ENCODE measurements around the gene LRRC23.

Gene LRRC23

GRCh38 chr12:6935371-6936193 lies 31.0 kb downstream of the LRRC23 start:
- whole genome bisulfite sequencing, result 86% methylated on average over 14 of the region's 14 CpGs

GRCh38 chr12:6936194-6936635 lies 31.6 kb downstream of the LRRC23 start:
- H3K4ac ChIP-seq (ENCODE audit: low read depth in 1 of 2, low read length in 2 of 2), result no peak overlapping the region
- no peak overlapping the region for H2BK12ac ChIP-seq (ENCODE audit: low read length in 2 of 2)
- no peak overlapping the region for H3K4me2 ChIP-seq (ENCODE audit: low read length, poor library complexity, severe bottlenecking)
- WGBS, result 96% methylated on average over 3 of the region's 3 CpGs
- no peak overlapping the region for H3K23ac ChIP-seq (ENCODE audit: low read length in 2 of 2)
- H3K9ac ChIP-seq (ENCODE audit: low read length), result peak overlapping the region; percentile 68
- H3K27me3 ChIP-seq (ENCODE audit: control insufficient read depth in 1 of 2, insufficient read depth in 1 of 2, low read length in 2 of 2), result no peaks in the 10 kb centered on the region
- H2BK5ac ChIP-seq (ENCODE audit: low read depth, low read length, poor library complexity, severe bottlenecking), result no peak overlapping the region
- H3K36me3 ChIP-seq (ENCODE audit: control insufficient read depth in 1 of 2, insufficient read depth in 2 of 2, low read depth in 1 of 2, low read length in 2 of 2), result peaks cover 64 to 78% of the 10 kb centered on the region in 2 experiments
- H3K9me3 ChIP-seq (ENCODE audit: control insufficient read depth, low read length), result no peaks in the 10 kb centered on the region
- no peak for DNase-seq
- H3K4me1 ChIP-seq (ENCODE audit: control insufficient read depth, insufficient read depth, low read depth, low read length), result peaks cover 33% of the 10 kb centered on the region
- no peak overlapping the region for H4K91ac ChIP-seq (ENCODE audit: low read length)
- H3K79me1 ChIP-seq (replicated peaks; ENCODE audit: low read length, poor library complexity, severe bottlenecking), result peaks cover 9% of the 10 kb centered on the region
- no peak overlapping the region for H2AK5ac ChIP-seq (ENCODE audit: low read length, severe bottlenecking)
- H3K4me3 ChIP-seq (ENCODE audit: insufficient read depth in 1 of 2, low read depth in 1 of 2, low read length in 2 of 2), result no peak overlapping the region
- no peak overlapping the region for H3K18ac ChIP-seq (ENCODE audit: low read depth in 1 of 2, low read length in 2 of 2)
- no peak overlapping the region for H3K14ac ChIP-seq (ENCODE audit: low read length in 2 of 2)
- no peak overlapping the region for H3K27ac ChIP-seq (ENCODE audit: low read length, poor library complexity, severe bottlenecking)
- no peak overlapping the region for H4K8ac ChIP-seq (ENCODE audit: low read length)
- H2BK15ac ChIP-seq (ENCODE audit: low read depth, poor library complexity, severe bottlenecking), result no peak overlapping the region
- no peak overlapping the region for H2AFZ ChIP-seq (ENCODE audit: low read depth, low read length)
- no peak overlapping the region for H2BK120ac ChIP-seq (ENCODE audit: low read depth, low read length)

More at GRCh38 chr12:6935371-6936193, 31.0 kb downstream of the LRRC23 start:
- no peak overlapping the region for H2BK15ac ChIP-seq (ENCODE audit: low read depth, poor library complexity, severe bottlenecking)
- no peak overlapping the region for H4K91ac ChIP-seq (ENCODE audit: low read length)
- no peak for DNase-seq
- H3K79me1 ChIP-seq (replicated peaks; ENCODE audit: low read length, poor library complexity, severe bottlenecking), result peaks cover 9% of the 10 kb centered on the region
- no peak overlapping the region for H2AFZ ChIP-seq (ENCODE audit: low read depth, low read length)
- peaks cover 32% of the 10 kb centered on the region for H3K4me1 ChIP-seq (ENCODE audit: control insufficient read depth, insufficient read depth, low read depth, low read length)
- no peak overlapping the region for H3K27ac ChIP-seq (ENCODE audit: low read length, poor library complexity, severe bottlenecking)
- H3K36me3 ChIP-seq (ENCODE audit: control insufficient read depth in 1 of 2, insufficient read depth in 2 of 2, low read depth in 1 of 2, low read length in 2 of 2), result peaks cover 58 to 72% of the 10 kb centered on the region in 2 experiments
- H3K9ac ChIP-seq (ENCODE audit: low read length), result peak overlapping the region; percentile 68
- no peak overlapping the region for H2BK5ac ChIP-seq (ENCODE audit: low read depth, low read length, poor library complexity, severe bottlenecking)
- H3K14ac ChIP-seq (ENCODE audit: low read length in 2 of 2), result no peak overlapping the region
- H3K27me3 ChIP-seq (ENCODE audit: control insufficient read depth in 1 of 2, insufficient read depth in 1 of 2, low read length in 2 of 2), result no peaks in the 10 kb centered on the region
- no peak overlapping the region for H3K4me2 ChIP-seq (ENCODE audit: low read length, poor library complexity, severe bottlenecking)
- no peak overlapping the region for H2AK5ac ChIP-seq (ENCODE audit: low read length, severe bottlenecking)
- no peak overlapping the region for H3K4me3 ChIP-seq (ENCODE audit: insufficient read depth in 1 of 2, low read depth in 1 of 2, low read length in 2 of 2)
- H3K4ac ChIP-seq (ENCODE audit: low read depth in 1 of 2, low read length in 2 of 2), result no peak overlapping the region
- H3K9me3 ChIP-seq (ENCODE audit: control insufficient read depth, low read length), result no peaks in the 10 kb centered on the region
- no peak overlapping the region for H3K18ac ChIP-seq (ENCODE audit: low read depth in 1 of 2, low read length in 2 of 2)
- no peak overlapping the region for H2BK120ac ChIP-seq (ENCODE audit: low read depth, low read length)
- no peak overlapping the region for H4K8ac ChIP-seq (ENCODE audit: low read length)
- no peak overlapping the region for H3K23ac ChIP-seq (ENCODE audit: low read length in 2 of 2)
- no peak overlapping the region for H2BK12ac ChIP-seq (ENCODE audit: low read length in 2 of 2)

GRCh38 chr12:6936636-6937480 lies 32.2 kb downstream of the LRRC23 start:
- H3K9me3 ChIP-seq (ENCODE audit: control insufficient read depth, low read length), result no peaks in the 10 kb centered on the region
- H3K27me3 ChIP-seq (ENCODE audit: control insufficient read depth in 1 of 2, insufficient read depth in 1 of 2, low read length in 2 of 2), result no peaks in the 10 kb centered on the region
- H2AK5ac ChIP-seq (ENCODE audit: low read length, severe bottlenecking), result no peak overlapping the region
- H3K27ac ChIP-seq (ENCODE audit: low read length, poor library complexity, severe bottlenecking), result no peak overlapping the region
- peak overlapping the region; percentile 58 for H4K91ac ChIP-seq (ENCODE audit: low read length)
- peak overlapping the region in 1 of 2 experiments; percentile 59 for H3K4ac ChIP-seq (ENCODE audit: low read depth in 1 of 2, low read length in 2 of 2)
- H2AFZ ChIP-seq (ENCODE audit: low read depth, low read length), result no peak overlapping the region
- H3K18ac ChIP-seq (ENCODE audit: low read depth in 1 of 2, low read length in 2 of 2), result peak overlapping the region in 1 of 2 experiments; percentile 88
- no peak overlapping the region for H3K14ac ChIP-seq (ENCODE audit: low read length in 2 of 2)
- H4K8ac ChIP-seq (ENCODE audit: low read length), result peak overlapping the region; percentile 84
- H3K9ac ChIP-seq (ENCODE audit: low read length), result peak overlapping the region; percentile 92
- peaks cover 11% of the 10 kb centered on the region for H3K79me1 ChIP-seq (replicated peaks; ENCODE audit: low read length, poor library complexity, severe bottlenecking)
- H3K36me3 ChIP-seq (ENCODE audit: control insufficient read depth in 1 of 2, insufficient read depth in 2 of 2, low read depth in 1 of 2, low read length in 2 of 2), result peaks cover 70 to 85% of the 10 kb centered on the region in 2 experiments
- peak overlapping the region in 1 of 2 experiments; percentile 7 for H2BK12ac ChIP-seq (ENCODE audit: low read length in 2 of 2)
- peak overlapping the region in 1 of 2 experiments; percentile 13 for H3K4me3 ChIP-seq (ENCODE audit: insufficient read depth in 1 of 2, low read depth in 1 of 2, low read length in 2 of 2)
- no peak overlapping the region for H2BK120ac ChIP-seq (ENCODE audit: low read depth, low read length)
- no peak for DNase-seq
- H2BK15ac ChIP-seq (ENCODE audit: low read depth, poor library complexity, severe bottlenecking), result no peak overlapping the region
- H2BK5ac ChIP-seq (ENCODE audit: low read depth, low read length, poor library complexity, severe bottlenecking), result no peak overlapping the region
- 59% methylated on average over 36 of the region's 36 CpGs for WGBS
- H3K23ac ChIP-seq (ENCODE audit: low read length in 2 of 2), result no peak overlapping the region
- H3K4me1 ChIP-seq (ENCODE audit: control insufficient read depth, insufficient read depth, low read depth, low read length), result peaks cover 37% of the 10 kb centered on the region
- H3K4me2 ChIP-seq (ENCODE audit: low read length, poor library complexity, severe bottlenecking), result peak overlapping the region; percentile 87
